ENCODE data around the gene AFMID. TPM values are rescaled to one million over a fixed set of nuclear protein-coding genes. Genes with fewer than 3 reads are reported as not detected.
A peak's percentile ranks its signal among the peaks of the same experiment; 100 is the strongest.
"Not testable (repeated sequence)": the region's sequence is repeated elsewhere in the genome, so short reads cannot be mapped to it uniquely, and the experiment has no call there.

Gene AFMID
- total RNA-seq, 2 donors from 2014 or later: 1.5 to 2.9 TPM

DNA sequence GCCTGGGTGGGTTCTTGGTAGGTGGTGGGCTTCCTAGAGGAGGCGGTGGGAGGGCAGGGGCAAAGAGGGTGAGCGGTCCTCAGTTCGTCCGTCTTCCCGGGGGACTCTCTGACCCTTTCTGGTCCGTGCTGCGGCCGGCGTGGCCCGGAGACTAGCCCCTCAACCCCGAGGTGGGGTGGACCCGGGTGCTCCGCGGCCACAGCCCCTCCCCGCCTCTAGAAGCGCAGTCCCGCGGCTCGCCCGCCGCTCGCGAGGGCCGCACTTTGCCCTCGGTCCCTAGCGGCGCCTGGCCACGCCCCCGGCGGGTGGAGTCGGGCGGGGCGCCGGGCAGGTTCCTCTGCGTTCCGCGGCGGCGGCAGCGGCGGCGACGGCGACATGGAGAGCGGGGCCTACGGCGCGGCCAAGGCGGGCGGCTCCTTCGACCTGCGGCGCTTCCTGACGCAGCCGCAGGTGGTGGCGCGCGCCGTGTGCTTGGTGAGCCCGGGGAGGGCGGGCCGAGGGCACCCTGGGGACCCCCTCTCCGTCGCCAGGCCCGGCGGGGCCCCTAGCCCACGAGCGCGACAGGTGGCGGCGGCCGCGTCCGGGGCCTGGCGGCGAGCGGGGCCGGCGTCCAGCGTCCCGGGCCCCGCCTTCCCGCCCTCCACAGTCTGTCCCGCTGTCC, 18.8 kb upstream of the AFMID start, which contains the start of gene SYNGR2:
TSS of gene SYNGR2 (plus strand) at position 340 of the 661 bp plus-strand sequence. CDS start at position 376, 36 bp downstream.
- H3K27ac Mint-ChIP-seq: peak within 1 kb of the TSS; percentile 72
- peaks cover 2% of the 10 kb centered on the region for H3K36me3 Mint-ChIP-seq (ENCODE audit: low read depth)
- peak; percentile 81 to 89 (median 86) for DNase-seq
- H3K27me3 Mint-ChIP-seq: no peaks in the 10 kb centered on the region
- peaks cover 20% of the 10 kb centered on the region for H3K4me1 Mint-ChIP-seq
- H3K9me3 ChIP-seq (ENCODE audit: control insufficient read depth, low read length, poor library complexity, severe bottlenecking): no peaks in the 10 kb centered on the region
- ATAC-seq: peak; percentile 87
- H3K4me3 Mint-ChIP-seq: peak within 1 kb of the TSS; percentile 83

DNA sequence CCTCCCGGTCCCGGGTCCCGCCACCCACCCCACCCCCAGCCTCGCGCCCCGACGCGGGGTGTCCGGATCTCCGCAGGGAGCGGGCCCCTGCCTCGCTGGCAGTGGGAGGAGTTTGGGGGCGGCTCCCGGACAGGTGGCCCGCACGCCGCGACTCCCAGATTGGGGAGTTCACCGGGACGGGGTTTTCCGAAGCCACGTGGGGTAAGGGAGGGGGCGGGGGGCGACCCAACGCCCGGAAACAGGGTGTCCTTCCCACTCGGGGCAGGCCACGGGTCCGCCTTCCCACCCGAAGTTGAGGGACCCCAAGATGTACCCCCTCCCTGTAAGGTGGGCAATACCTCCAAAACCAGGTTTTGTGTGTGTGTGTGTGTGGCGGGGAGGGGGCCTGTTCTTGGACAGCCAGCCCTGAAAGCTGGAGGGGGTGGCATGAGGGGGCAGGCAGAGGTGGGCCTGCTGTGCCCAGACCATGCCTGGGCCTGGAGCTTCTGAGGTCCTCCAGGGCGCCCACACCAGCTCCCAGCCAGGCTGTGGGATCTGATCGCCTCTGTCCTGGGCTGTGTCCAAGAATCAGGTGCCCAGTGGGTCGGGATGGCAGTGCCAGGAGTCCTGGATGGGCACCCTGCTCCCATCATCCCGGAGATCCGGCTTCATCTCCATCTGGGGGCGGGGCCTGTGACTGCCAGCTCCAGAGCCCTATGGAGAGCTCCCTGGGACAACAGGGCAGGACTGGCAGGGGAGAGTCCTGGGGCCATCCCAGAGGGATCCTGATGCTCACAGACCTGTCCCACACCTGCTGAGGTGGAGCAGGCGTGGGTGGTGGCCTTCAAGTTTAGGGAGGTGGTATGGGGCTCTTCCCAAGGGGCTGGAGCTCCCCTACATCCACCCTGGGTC, 18.0 kb upstream of the AFMID start:
- ATAC-seq (peak; percentile 79), DNase-seq (peak; percentile 60 to 71 (median 67))
- Mint-ChIP-seq H3K4me3 (peak overlapping the region; percentile 83), H3K27ac (peak overlapping the region; percentile 72), H3K4me1 (peaks cover 26% of the 10 kb centered on the region), H3K27me3 (no peaks in the 10 kb centered on the region), H3K36me3 (ENCODE audit: low read depth) (peaks cover 2% of the 10 kb centered on the region)
- no peaks in the 10 kb centered on the region for H3K9me3 ChIP-seq (ENCODE audit: control insufficient read depth, low read length, poor library complexity, severe bottlenecking)

DNA sequence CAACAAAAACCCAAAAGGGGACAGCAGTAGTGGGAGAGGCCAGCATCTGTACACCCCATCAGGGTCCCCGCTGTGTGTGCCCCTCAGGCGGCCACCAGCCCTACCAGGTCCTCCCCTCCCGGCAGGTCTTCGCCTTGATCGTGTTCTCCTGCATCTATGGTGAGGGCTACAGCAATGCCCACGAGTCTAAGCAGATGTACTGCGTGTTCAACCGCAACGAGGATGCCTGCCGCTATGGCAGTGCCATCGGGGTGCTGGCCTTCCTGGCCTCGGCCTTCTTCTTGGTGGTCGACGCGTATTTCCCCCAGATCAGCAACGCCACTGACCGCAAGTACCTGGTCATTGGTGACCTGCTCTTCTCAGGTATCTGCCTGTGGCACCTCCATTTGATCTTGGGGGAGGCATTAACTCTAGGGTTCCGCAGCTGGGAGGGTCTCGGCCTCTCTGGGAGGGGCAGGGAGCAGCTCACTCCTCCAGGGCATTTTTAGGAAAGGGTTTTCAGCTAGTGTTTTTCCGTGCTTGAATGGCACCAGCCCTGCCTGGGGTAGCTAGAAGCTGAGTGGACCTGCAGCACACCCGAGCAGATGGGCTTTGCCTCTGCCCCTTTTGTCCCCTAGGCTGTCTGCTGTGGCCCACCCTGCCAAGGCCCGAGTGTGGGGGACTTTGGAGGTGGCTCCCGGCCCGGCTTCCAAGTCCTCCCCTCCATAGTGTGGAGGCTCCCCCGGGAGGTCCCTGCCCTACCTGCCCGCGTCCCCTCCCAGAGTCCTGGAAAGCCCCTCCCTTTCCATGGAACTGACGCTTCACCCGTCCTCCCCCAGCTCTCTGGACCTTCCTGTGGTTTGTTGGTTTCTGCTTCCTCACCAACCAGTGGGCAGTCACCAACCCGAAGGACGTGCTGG, 16.2 kb upstream of the AFMID start:
- Mint-ChIP-seq H3K36me3 (ENCODE audit: low read depth) (peaks cover 2% of the 10 kb centered on the region), H3K4me3 (peak overlapping the region; percentile 21), H3K27ac (no peak overlapping the region), H3K4me1 (peaks cover 29% of the 10 kb centered on the region), H3K27me3 (no peaks in the 10 kb centered on the region)
- DNase-seq: no peak
- H3K9me3 ChIP-seq (ENCODE audit: control insufficient read depth, low read length, poor library complexity, severe bottlenecking): no peaks in the 10 kb centered on the region
- no peak for ATAC-seq

DNA sequence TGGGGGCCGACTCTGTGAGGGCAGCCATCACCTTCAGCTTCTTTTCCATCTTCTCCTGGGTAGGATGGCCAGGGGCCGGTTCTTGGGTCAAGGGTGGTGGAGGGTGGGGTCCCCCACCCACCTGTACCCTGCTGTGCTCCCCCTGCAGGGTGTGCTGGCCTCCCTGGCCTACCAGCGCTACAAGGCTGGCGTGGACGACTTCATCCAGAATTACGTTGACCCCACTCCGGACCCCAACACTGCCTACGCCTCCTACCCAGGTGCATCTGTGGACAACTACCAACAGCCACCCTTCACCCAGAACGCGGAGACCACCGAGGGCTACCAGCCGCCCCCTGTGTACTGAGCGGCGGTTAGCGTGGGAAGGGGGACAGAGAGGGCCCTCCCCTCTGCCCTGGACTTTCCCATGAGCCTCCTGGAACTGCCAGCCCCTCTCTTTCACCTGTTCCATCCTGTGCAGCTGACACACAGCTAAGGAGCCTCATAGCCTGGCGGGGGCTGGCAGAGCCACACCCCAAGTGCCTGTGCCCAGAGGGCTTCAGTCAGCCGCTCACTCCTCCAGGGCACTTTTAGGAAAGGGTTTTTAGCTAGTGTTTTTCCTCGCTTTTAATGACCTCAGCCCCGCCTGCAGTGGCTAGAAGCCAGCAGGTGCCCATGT, 15.4 kb upstream of the AFMID start:
- DNase-seq; ATAC-seq; H3K4me3 Mint-ChIP-seq; H3K27me3 Mint-ChIP-seq; H3K9me3 ChIP-seq (ENCODE audit: control insufficient read depth, low read length, poor library complexity, severe bottlenecking); H3K36me3 Mint-ChIP-seq (ENCODE audit: low read depth): not testable (repeated sequence)
- peaks cover 33% of the 10 kb centered on the region for H3K4me1 Mint-ChIP-seq
- H3K27ac Mint-ChIP-seq: peak overlapping the region; percentile 96

DNA sequence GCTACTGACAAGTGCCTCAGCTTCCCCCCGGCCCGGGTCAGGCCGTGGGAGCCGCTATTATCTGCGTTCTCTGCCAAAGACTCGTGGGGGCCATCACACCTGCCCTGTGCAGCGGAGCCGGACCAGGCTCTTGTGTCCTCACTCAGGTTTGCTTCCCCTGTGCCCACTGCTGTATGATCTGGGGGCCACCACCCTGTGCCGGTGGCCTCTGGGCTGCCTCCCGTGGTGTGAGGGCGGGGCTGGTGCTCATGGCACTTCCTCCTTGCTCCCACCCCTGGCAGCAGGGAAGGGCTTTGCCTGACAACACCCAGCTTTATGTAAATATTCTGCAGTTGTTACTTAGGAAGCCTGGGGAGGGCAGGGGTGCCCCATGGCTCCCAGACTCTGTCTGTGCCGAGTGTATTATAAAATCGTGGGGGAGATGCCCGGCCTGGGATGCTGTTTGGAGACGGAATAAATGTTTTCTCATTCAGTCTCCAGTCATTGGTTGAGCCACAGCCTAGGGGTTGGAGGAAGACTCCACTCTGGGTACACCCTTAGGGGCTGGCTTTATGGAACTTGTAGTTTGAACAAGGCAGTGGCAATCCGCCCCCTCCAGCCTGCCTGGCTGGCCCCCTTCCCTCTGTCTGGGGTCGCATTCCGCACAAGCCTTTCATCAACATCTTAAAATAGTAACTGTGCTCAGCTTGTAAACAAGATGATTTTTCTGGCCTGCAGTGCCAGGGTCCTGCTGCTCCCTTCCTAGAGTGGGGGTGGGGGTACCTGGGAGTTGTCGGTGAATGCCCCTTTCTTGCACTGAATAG, 14.7 kb upstream of the AFMID start:
- Mint-ChIP-seq H3K27ac (peak overlapping the region; percentile 96), H3K36me3 (ENCODE audit: low read depth) (peaks cover 2% of the 10 kb centered on the region), H3K27me3 (no peaks in the 10 kb centered on the region), H3K4me3 (no peak overlapping the region), H3K4me1 (peaks cover 33% of the 10 kb centered on the region)
- no peaks in the 10 kb centered on the region for H3K9me3 ChIP-seq (ENCODE audit: control insufficient read depth, low read length, poor library complexity, severe bottlenecking)
- no peak for ATAC-seq
- DNase-seq: no peak

DNA sequence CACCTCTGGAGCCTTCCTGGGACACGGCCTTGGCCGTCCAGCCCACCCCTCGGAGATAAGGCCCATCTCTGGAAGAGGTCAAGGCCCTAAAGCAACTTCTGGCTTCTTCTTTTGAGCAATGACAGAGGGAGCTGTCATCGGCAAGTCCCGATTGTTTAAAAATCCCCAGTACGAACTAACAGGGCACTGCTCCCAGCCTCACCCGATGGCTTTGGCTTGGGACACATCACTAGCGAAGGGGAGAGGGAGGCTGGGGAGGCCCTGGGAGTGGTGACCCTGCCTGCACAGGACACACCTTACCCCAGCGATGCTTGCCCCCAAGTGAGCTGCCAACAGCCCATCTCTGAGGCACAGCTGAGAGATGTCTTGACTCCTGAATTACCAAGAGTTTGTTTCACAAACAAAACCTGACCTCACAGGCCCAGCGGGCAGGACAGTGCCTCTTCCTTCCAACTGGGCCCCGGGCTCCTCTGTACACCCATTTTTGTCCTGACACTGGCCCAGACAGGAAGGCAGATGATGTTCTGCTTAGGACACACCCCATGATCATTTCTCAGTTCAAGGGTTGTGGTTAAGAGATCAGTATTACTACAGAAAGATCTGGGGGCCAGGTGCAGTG, 14.0 kb upstream of the AFMID start:
- no peak for DNase-seq
- Mint-ChIP-seq H3K27me3 (no peaks in the 10 kb centered on the region), H3K4me1 (peaks cover 33% of the 10 kb centered on the region), H3K4me3 (peak overlapping the region; percentile 79), H3K27ac (peak overlapping the region; percentile 96), H3K36me3 (ENCODE audit: low read depth) (peaks cover 2% of the 10 kb centered on the region)
- ATAC-seq: peak; percentile 41
- H3K9me3 ChIP-seq (ENCODE audit: control insufficient read depth, low read length, poor library complexity, severe bottlenecking): no peaks in the 10 kb centered on the region

DNA sequence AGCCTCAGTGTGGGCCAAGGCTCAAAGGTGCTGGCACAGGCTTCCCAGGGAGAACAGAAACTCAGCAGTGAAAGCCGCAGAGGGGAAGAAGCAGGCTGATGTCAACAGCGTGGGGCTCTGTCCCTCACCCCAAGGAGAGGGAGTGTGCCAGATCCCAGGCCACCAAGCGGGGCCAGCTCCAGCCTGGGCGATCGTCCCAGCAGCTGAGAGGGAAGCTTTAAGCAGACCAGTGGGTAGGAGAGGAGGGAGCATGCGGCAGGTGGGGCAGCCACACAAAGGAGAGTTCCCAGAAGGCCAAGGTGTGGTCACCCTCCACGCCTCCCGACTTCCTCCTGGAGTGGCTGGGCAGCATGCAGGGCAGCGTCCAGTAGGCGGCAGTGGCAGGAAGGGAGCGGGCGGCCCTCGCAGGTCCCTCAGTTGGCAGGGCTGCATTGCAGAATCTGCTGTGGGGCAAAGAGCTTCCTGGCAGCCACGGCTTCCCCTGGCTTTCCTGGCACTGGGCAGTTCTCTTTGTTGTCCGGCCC, 12.8 kb upstream of the AFMID start:
- no peak for DNase-seq
- H3K9me3 ChIP-seq (ENCODE audit: control insufficient read depth, low read length, poor library complexity, severe bottlenecking): no peaks in the 10 kb centered on the region
- Mint-ChIP-seq H3K36me3 (ENCODE audit: low read depth) (peaks cover 2% of the 10 kb centered on the region), H3K27me3 (no peaks in the 10 kb centered on the region), H3K27ac (peak overlapping the region; percentile 96), H3K4me3 (peak overlapping the region; percentile 57), H3K4me1 (peaks cover 33% of the 10 kb centered on the region)
- no peak for ATAC-seq

DNA sequence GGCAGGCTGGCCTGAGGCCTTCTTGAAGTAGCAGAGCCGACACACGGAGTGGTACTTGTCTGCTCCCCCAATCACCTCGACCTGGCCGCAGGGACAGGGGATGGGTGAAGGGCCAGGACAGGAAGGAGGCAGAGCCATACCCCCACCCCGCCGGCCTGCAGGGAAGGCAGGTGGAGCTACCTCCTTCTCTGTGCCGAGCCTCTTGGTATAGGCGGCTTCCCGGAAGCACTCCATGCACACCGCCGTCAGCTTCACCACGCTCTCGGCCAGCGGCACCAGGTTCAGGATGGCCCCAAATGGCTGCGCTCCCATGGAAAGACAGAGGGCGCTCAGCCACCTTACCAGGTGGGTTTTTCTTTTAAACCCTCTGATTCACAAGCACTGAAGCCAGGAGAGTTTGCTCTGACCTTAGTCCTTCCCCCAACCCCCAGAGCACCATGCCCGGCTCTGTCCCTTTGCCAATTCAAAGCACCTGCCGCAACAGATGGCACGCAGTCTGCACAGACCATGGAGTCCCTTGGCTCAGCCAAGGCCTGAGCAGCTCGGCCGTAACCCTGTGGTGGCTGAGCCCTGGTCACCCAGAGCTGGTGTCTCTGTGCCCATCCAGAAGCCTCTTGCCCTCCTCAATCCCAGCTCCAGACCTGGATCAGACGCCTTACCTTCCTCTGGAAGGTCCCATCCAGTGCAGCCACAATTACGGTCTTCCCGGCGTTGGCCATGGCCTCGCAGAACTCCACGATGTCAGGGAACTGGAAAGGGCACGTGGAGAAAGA, 12.1 kb upstream of the AFMID start:
- no peak overlapping the region for H3K4me3 Mint-ChIP-seq
- peak overlapping the region; percentile 96 for H3K27ac Mint-ChIP-seq
- no peaks in the 10 kb centered on the region for H3K27me3 Mint-ChIP-seq
- DNase-seq: no peak
- H3K36me3 Mint-ChIP-seq (ENCODE audit: low read depth): peaks cover 2% of the 10 kb centered on the region
- H3K4me1 Mint-ChIP-seq: peaks cover 33% of the 10 kb centered on the region
- no peaks in the 10 kb centered on the region for H3K9me3 ChIP-seq (ENCODE audit: control insufficient read depth, low read length, poor library complexity, severe bottlenecking)
- no peak for ATAC-seq

DNA sequence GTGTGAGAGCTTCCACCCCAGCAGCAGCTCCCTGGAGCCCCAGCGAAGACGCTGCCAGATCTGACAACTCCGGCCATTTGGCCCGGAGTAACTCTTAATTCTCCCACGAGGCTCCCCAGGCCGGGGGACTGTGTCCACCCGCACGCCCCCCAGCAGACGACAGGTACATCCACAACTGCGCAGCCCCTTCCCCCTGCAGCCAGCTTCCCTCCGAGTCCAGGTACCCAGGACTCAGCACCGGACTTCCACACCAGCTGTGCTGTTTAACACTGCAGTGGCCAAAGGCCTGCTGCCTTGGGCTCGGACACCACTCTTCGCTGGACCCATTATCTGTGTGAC, 11.6 kb upstream of the AFMID start:
- Mint-ChIP-seq H3K27ac (peak overlapping the region; percentile 83), H3K4me3 (no peak overlapping the region), H3K4me1 (peaks cover 36% of the 10 kb centered on the region), H3K36me3 (ENCODE audit: low read depth) (peaks cover 2% of the 10 kb centered on the region), H3K27me3 (no peaks in the 10 kb centered on the region)
- no peaks in the 10 kb centered on the region for H3K9me3 ChIP-seq (ENCODE audit: control insufficient read depth, low read length, poor library complexity, severe bottlenecking)
- DNase-seq (no peak), ATAC-seq (no peak)

DNA sequence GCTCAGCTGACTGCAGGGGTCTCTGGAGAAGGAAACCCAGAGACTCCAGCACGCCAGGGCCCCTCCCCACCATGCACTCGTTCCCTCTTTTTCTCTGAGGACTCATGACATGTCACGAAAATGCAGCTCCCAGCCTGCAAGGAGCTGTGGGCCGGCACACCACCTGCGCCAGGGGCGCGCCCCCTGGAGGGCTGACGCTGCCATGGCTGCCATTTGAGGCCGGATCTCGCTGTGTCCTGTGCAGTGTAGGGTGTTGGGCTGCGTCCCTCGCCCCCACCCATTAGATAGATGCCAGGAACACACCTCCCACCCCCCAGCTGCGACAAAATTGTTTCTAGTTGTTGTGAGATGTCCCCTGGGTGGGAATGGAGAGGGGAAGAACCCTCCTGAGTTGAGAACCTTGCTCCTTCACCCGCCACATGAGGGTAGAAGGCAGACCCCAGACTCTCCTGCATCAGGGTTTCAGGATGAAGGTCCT, 10.6 kb upstream of the AFMID start:
- peaks cover 2% of the 10 kb centered on the region for H3K36me3 Mint-ChIP-seq (ENCODE audit: low read depth)

DNA sequence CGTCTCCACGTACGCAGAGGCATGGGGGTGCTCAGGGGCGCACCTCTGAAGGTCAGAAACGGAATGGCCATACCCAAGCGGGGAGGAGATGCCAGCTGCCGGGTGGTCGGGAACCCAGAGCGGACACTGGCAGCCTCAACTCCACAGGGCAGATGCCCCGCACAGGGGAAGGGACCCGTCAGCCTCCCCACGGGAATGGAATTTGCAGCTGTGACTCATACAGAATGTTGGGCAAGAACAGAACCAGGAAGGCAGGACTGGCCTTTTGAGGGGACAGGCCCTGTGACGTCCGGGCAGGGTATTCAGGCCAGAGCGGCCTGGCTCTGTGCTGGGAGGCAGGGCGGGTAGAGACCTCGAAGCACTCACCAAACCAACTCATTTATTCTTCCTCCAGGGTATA, 7.8 kb upstream of the AFMID start:
- no peak for ATAC-seq
- no peaks in the 10 kb centered on the region for H3K36me3 Mint-ChIP-seq (ENCODE audit: low read depth)
- H3K4me3 Mint-ChIP-seq: no peak overlapping the region
- H3K4me1 Mint-ChIP-seq: peaks cover 9% of the 10 kb centered on the region
- no peaks in the 10 kb centered on the region for H3K9me3 ChIP-seq (ENCODE audit: control insufficient read depth, low read length, poor library complexity, severe bottlenecking)
- H3K27ac Mint-ChIP-seq: peak overlapping the region; percentile 4
- DNase-seq: no peak
- no peaks in the 10 kb centered on the region for H3K27me3 Mint-ChIP-seq

More for the DNA sequence above, 10.6 kb upstream of the AFMID start:
- Mint-ChIP-seq H3K27ac (no peak overlapping the region), H3K4me1 (peaks cover 36% of the 10 kb centered on the region), H3K27me3 (no peaks in the 10 kb centered on the region), H3K4me3 (no peak overlapping the region)
- H3K9me3 ChIP-seq (ENCODE audit: control insufficient read depth, low read length, poor library complexity, severe bottlenecking): no peaks in the 10 kb centered on the region
- ATAC-seq: peak; percentile 78
- DNase-seq: peak; percentile 61 to 75 (median 64)

Measured in T-helper 17 cell (primary cell).